DOHH2 (cell line): ENCODE data around the gene FOXB1.

Experiments
- H3F3A ChIP-seq: fragments of 200-600 bp; sonication (generic), shearing (Covaris generic); 2 replicates; pipeline ENCODE4 v1.6.0; 2016; ENCODE audit warnings: antibody characterized with exemption, mild to moderate bottlenecking; ENCODE audit not compliant: control insufficient read depth, insufficient read depth
- H3K27ac ChIP-seq: fragments of 200-600 bp; sonication (generic); 2 replicates; pipeline ENCODE4 v1.5.1; 2014; ENCODE audit warnings: low read depth, mild to moderate bottlenecking, low read length, moderate library complexity
- H3K27me3 ChIP-seq: fragments of 200-600 bp; sonication (generic); 2 replicates; pipeline ENCODE4 v1.6.1; 2014; ENCODE audit warnings: mild to moderate bottlenecking, low read length, mixed read lengths; ENCODE audit not compliant: control insufficient read depth
- H3K36me3 ChIP-seq: fragments of 200-600 bp; sonication (generic); 2 replicates; pipeline ENCODE4 v1.6.1; 2014; ENCODE audit warnings: mild to moderate bottlenecking, low read length, moderate library complexity, mixed read lengths; ENCODE audit not compliant: control insufficient read depth
- H3K4me1 ChIP-seq: fragments of 200-600 bp; sonication (generic); 2 replicates; pipeline ENCODE4 v1.6.1; 2014; ENCODE audit warnings: mild to moderate bottlenecking, low read length, mixed read lengths; ENCODE audit not compliant: control insufficient read depth
- H3K4me2 ChIP-seq: fragments of 200-600 bp; sonication (generic); 2 replicates; pipeline ENCODE4 v1.6.0; 2014; ENCODE audit warnings: mild to moderate bottlenecking, low read length, moderate library complexity
- H3K4me3 ChIP-seq: fragments of 200-600 bp; sonication (generic); 2 replicates; pipeline ENCODE4 v1.5.1; 2014; ENCODE audit warnings: mild to moderate bottlenecking, low read length, mixed read lengths
- H3K79me2 ChIP-seq: fragments of 200-600 bp; sonication (generic); 2 replicates; pipeline ENCODE4 v1.6.1; 2014; ENCODE audit warnings: mild to moderate bottlenecking, low read length, mixed read lengths; ENCODE audit not compliant: control insufficient read depth
- H3K9me2 ChIP-seq: fragments of 200-600 bp; sonication (generic); replicated peaks from 2 replicates; pipeline ENCODE4 v1.6.1; 2014; ENCODE audit warnings: mild to moderate bottlenecking, low read length, mixed read lengths; ENCODE audit not compliant: control insufficient read depth
- H3K9me3 ChIP-seq: fragments of 200-600 bp; sonication (generic); 2 replicates; pipeline ENCODE4 v1.6.1; 2014; ENCODE audit warnings: antibody characterized with exemption, low read length, mixed read lengths; ENCODE audit not compliant: control insufficient read depth, insufficient read depth
- H4K20me1 ChIP-seq: fragments of 200-600 bp; sonication (generic); 2 replicates; pipeline ENCODE4 v1.6.0; 2014; ENCODE audit warnings: low read depth, mild to moderate bottlenecking, antibody characterized with exemption, low read length, moderate library complexity; ENCODE audit not compliant: control insufficient read depth, insufficient read depth
- EZH2phosphoT487 ChIP-seq: fragments of 200-600 bp; sonication (generic); IDR thresholded peaks from 2 replicates; pipeline ENCODE4 v1.6.1; 2017; ENCODE audit warnings: borderline replicate concordance, mild to moderate bottlenecking, antibody characterized with exemption, low read length, moderate library complexity, mixed read lengths
- TF ChIP-seq, protein P1 (sequence below): fragments of 200-600 bp; sonication (generic); IDR thresholded peaks from one replicate; pipeline ENCODE4 v1.5.1; 2014; ENCODE audit warnings: antibody characterized with exemption, mild to moderate bottlenecking, low read depth, low read length; ENCODE audit not compliant: poor library complexity, severe bottlenecking

FOXB1 gene

GRCh38 chr15:59994526-59994887 lies 9.6 kb upstream of the FOXB1 start:
- TF ChIP-seq, protein P1, sequence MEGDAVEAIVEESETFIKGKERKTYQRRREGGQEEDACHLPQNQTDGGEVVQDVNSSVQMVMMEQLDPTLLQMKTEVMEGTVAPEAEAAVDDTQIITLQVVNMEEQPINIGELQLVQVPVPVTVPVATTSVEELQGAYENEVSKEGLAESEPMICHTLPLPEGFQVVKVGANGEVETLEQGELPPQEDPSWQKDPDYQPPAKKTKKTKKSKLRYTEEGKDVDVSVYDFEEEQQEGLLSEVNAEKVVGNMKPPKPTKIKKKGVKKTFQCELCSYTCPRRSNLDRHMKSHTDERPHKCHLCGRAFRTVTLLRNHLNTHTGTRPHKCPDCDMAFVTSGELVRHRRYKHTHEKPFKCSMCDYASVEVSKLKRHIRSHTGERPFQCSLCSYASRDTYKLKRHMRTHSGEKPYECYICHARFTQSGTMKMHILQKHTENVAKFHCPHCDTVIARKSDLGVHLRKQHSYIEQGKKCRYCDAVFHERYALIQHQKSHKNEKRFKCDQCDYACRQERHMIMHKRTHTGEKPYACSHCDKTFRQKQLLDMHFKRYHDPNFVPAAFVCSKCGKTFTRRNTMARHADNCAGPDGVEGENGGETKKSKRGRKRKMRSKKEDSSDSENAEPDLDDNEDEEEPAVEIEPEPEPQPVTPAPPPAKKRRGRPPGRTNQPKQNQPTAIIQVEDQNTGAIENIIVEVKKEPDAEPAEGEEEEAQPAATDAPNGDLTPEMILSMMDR, result no peak
- TF ChIP-seq EZH2phosphoT487, result no peak

GRCh38 chr15:59994888-59995557 lies 9.1 kb upstream of the FOXB1 start:
- Histone ChIP-seq H3K9me2 (no peaks in the 10 kb centered on the region), H3K4me1 (no peaks in the 10 kb centered on the region), H3K36me3 (no peaks in the 10 kb centered on the region), H3K79me2 (no peaks in the 10 kb centered on the region), H4K20me1 (no peaks in the 10 kb centered on the region), H3K27ac (no peak overlapping the region), H3K9me3 (no peaks in the 10 kb centered on the region), H3K4me3 (no peak overlapping the region), H3F3A (no peaks in the 10 kb centered on the region), H3K4me2 (no peak overlapping the region), H3K27me3 (peaks cover 35% of the 10 kb centered on the region)
- TF ChIP-seq EZH2phosphoT487, result no peak

More at GRCh38 chr15:59994526-59994887, 9.6 kb upstream of the FOXB1 start:
- no peak overlapping the region for H3K27ac ChIP-seq
- peaks cover 35% of the 10 kb centered on the region for H3K27me3 ChIP-seq
- H3K79me2 ChIP-seq, result no peaks in the 10 kb centered on the region
- no peaks in the 10 kb centered on the region for H3F3A ChIP-seq
- H3K4me1 ChIP-seq, result no peaks in the 10 kb centered on the region
- no peaks in the 10 kb centered on the region for H3K9me2 ChIP-seq
- no peaks in the 10 kb centered on the region for H4K20me1 ChIP-seq
- H3K4me3 ChIP-seq, result no peak overlapping the region
- H3K4me2 ChIP-seq, result no peak overlapping the region
- no peaks in the 10 kb centered on the region for H3K9me3 ChIP-seq
- no peaks in the 10 kb centered on the region for H3K36me3 ChIP-seq

DNA sequence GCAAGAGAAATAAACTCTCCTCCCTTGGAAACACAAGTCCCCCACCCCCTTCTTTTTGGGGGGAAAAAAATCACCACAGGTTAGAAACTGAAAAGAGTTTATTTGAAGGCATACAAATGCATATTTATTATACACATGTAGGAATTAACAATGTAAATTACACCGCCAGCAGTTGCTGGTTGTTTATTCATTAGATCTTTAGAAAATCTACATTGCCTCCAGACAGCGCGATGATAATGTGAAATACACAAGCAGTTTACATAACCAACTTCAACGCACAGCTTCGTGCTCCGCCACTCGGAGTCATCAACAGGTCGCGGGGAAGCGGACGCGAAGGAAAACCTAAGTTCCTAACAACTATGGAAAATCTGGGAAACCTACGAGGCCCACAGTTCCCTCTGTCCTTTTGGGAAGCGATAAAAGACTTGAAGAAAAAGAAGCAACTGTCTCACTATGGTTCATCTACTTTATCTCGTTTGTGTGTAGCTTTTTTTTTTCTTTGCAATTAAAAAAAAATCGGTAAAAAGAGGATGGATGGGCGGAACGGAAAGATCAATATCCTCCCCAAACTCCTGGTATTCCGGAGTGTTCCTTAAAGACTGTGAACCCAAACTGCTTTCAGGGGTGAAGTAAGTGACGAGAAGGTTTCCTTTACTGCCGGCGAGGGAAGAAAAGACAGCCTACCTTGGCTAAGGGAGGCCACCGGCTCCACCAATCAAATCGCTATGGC lies 8.4 kb upstream of the FOXB1 start:
- no peak overlapping the region for H3K27ac ChIP-seq
- H3K4me2 ChIP-seq, result no peak overlapping the region
- H3K36me3 ChIP-seq, result no peaks in the 10 kb centered on the region
- H3K4me3 ChIP-seq, result no peak overlapping the region
- H3K4me1 ChIP-seq, result no peaks in the 10 kb centered on the region
- peaks cover 35% of the 10 kb centered on the region for H3K27me3 ChIP-seq
- no peaks in the 10 kb centered on the region for H3K9me2 ChIP-seq
- no peaks in the 10 kb centered on the region for H4K20me1 ChIP-seq
- H3K9me3 ChIP-seq, result no peaks in the 10 kb centered on the region
- H3F3A ChIP-seq, result no peaks in the 10 kb centered on the region
- TF ChIP-seq EZH2phosphoT487, result no peak
- TF ChIP-seq, protein P1, result no peak
- no peaks in the 10 kb centered on the region for H3K79me2 ChIP-seq

DNA sequence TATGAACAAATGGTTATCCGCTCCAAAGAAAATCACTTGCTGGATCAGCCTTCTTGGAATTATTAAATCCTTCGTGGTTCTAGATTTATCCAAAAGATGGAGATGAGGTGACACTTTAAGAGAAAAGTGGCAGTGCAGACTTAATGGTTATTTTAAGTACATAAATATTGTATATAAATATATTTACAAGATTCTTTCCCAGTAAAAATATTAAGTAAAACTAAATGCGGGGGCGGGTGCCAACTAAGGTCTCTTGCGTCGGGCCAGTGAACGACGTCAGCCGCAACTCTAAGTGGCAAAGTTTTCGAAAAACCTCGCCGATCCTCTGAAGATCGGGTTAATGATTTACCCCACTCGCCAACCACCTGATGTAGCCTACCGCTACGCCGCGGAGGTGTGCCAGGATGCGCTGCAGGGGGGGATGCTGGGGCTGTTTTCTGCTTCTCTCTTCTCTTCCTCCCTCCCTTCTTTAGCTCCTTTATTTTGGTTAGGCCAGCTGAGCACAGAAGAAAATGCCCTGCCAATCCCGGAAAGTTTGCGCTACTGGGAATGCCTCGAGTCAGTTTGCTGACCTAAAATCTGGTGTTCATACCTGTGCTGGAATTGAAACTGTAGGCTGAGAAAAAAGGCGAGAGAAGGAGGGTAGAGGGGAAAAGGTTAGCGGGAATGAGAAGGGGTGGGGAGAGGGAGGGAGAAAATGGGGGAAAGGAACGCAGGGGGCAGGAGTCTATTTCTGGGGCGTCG lies 7.6 kb upstream of the FOXB1 start:
- Histone ChIP-seq H3K4me3 (no peak overlapping the region), H3K36me3 (no peaks in the 10 kb centered on the region), H3K4me2 (peak overlapping the region; percentile 27; the same call in 1 of the 2 replicates), H3K27ac (no peak overlapping the region), H3K27me3 (peaks cover 35% of the 10 kb centered on the region), H3K9me2 (no peaks in the 10 kb centered on the region), H3K79me2 (no peaks in the 10 kb centered on the region), H3K4me1 (no peaks in the 10 kb centered on the region), H4K20me1 (no peaks in the 10 kb centered on the region), H3K9me3 (no peaks in the 10 kb centered on the region), H3F3A (no peaks in the 10 kb centered on the region)
- TF ChIP-seq, protein P1, result no peak
- TF ChIP-seq EZH2phosphoT487, result no peak
